Measurements from ENCODE around the gene ANKRD30A. TPM values are rescaled to one million over a fixed set of nuclear protein-coding genes. Genes with fewer than 3 reads are reported as not detected.
"Not testable (repeated sequence)": the region's sequence is repeated elsewhere in the genome, so short reads cannot be mapped to it uniquely, and the experiment has no call there.

The ANKRD30A gene
- total RNA-seq, 2 experiments from 2014 or later: not detected

- Mint-ChIP-seq H3K27ac (no peak overlapping the region), H3K27me3 (no peaks in the 10 kb centered on the region), H3K4me1 (no peaks in the 10 kb centered on the region), H3K9me3 (peaks cover 36% of the 10 kb centered on the region), H3K4me3 (no peak overlapping the region), H3K36me3 (ENCODE audit: low read depth) (no peaks in the 10 kb centered on the region)
- no peak for DNase-seq
- ChIA-PET POLR2A (no interaction called here), CTCF (no interaction called here)
Observed at GRCh38 chr10:37285063-37285462, 159.7 kb downstream of the ANKRD30A start.

GRCh38 chr10:37289833-37290464 lies 164.6 kb downstream of the ANKRD30A start:
- ChIA-PET POLR2A (no interaction called here), CTCF (no interaction called here)
- Mint-ChIP-seq H3K27ac (no peak overlapping the region), H3K9me3 (peaks cover 24% of the 10 kb centered on the region), H3K4me3 (no peak overlapping the region), H3K36me3 (ENCODE audit: low read depth) (no peaks in the 10 kb centered on the region), H3K27me3 (no peaks in the 10 kb centered on the region), H3K4me1 (no peaks in the 10 kb centered on the region)
- DNase-seq: no peak

GRCh38 chr10:37301271-37301670 lies 175.9 kb downstream of the ANKRD30A start:
- POLR2A ChIA-PET: no interaction called here
- no peaks in the 10 kb centered on the region for H3K4me1 Mint-ChIP-seq

GRCh38 chr10:37304036-37304435 lies 178.6 kb downstream of the ANKRD30A start:
- H3K27me3 Mint-ChIP-seq: no peaks in the 10 kb centered on the region
- ChIA-PET CTCF (no interaction called here), POLR2A (no interaction called here)
- DNase-seq: no peak
- H3K9me3 Mint-ChIP-seq: peaks cover 8% of the 10 kb centered on the region
- H3K27ac Mint-ChIP-seq: no peak overlapping the region
- no peaks in the 10 kb centered on the region for H3K4me1 Mint-ChIP-seq
- no peaks in the 10 kb centered on the region for H3K36me3 Mint-ChIP-seq (ENCODE audit: low read depth)
- no peak overlapping the region for H3K4me3 Mint-ChIP-seq

More at GRCh38 chr10:37301271-37301670, 175.9 kb downstream of the ANKRD30A start:
- H3K27ac Mint-ChIP-seq: no peak overlapping the region
- no peaks in the 10 kb centered on the region for H3K27me3 Mint-ChIP-seq
- CTCF ChIA-PET: no interaction called here
- no peak for DNase-seq
- H3K9me3 Mint-ChIP-seq: peaks cover 21% of the 10 kb centered on the region
- H3K36me3 Mint-ChIP-seq (ENCODE audit: low read depth): no peaks in the 10 kb centered on the region
- H3K4me3 Mint-ChIP-seq: no peak overlapping the region

- CTCF ChIA-PET: no interaction called here
- H3K4me1 Mint-ChIP-seq: no peaks in the 10 kb centered on the region
- no peaks in the 10 kb centered on the region for H3K36me3 Mint-ChIP-seq (ENCODE audit: low read depth)
- no peak overlapping the region for H3K27ac Mint-ChIP-seq
- H3K27me3 Mint-ChIP-seq: no peaks in the 10 kb centered on the region
- peaks cover 10% of the 10 kb centered on the region for H3K9me3 Mint-ChIP-seq
- POLR2A ChIA-PET: no interaction called here
- no peak overlapping the region for H3K4me3 Mint-ChIP-seq
- DNase-seq: no peak
Observed at GRCh38 chr10:37314350-37314749, 189.0 kb downstream of the ANKRD30A start.

- Mint-ChIP-seq H3K9me3 (peaks cover 13% of the 10 kb centered on the region), H3K27ac (no peak overlapping the region)
Observed at GRCh38 chr10:37314862-37315261, 189.5 kb downstream of the ANKRD30A start.

GRCh38 chr10:37344413-37344812 lies 219.0 kb downstream of the ANKRD30A start:
- Mint-ChIP-seq H3K36me3 (ENCODE audit: low read depth) (no peaks in the 10 kb centered on the region), H3K4me3 (no peak overlapping the region), H3K9me3 (peaks cover 9% of the 10 kb centered on the region), H3K4me1 (no peaks in the 10 kb centered on the region), H3K27ac (no peak overlapping the region), H3K27me3 (no peaks in the 10 kb centered on the region)
- no peak for DNase-seq
- ChIA-PET CTCF (no interaction called here), POLR2A (no interaction called here)

More at GRCh38 chr10:37314862-37315261, 189.5 kb downstream of the ANKRD30A start:
- ChIA-PET CTCF (no interaction called here), POLR2A (no interaction called here)
- no peaks in the 10 kb centered on the region for H3K4me1 Mint-ChIP-seq
- H3K4me3 Mint-ChIP-seq: no peak overlapping the region
- H3K27me3 Mint-ChIP-seq: no peaks in the 10 kb centered on the region
- no peaks in the 10 kb centered on the region for H3K36me3 Mint-ChIP-seq (ENCODE audit: low read depth)
- no peak for DNase-seq

- DNase-seq: no peak
- ChIA-PET POLR2A (no interaction called here), CTCF (interaction anchor here (0.7 kb wide), 1 partner anchor 10 kb away, joined by 3 read pairs; no protein-coding TSS in a partner anchor)
- Mint-ChIP-seq H3K27me3 (no peaks in the 10 kb centered on the region), H3K4me1 (no peaks in the 10 kb centered on the region), H3K9me3 (peaks cover 30% of the 10 kb centered on the region), H3K36me3 (ENCODE audit: low read depth) (no peaks in the 10 kb centered on the region), H3K4me3 (no peak overlapping the region), H3K27ac (no peak overlapping the region)
Observed at GRCh38 chr10:37379991-37380390, 254.6 kb downstream of the ANKRD30A start.

- no peaks in the 10 kb centered on the region for H3K4me1 Mint-ChIP-seq
- H3K27ac Mint-ChIP-seq: no peak overlapping the region
- H3K27me3 Mint-ChIP-seq: no peaks in the 10 kb centered on the region
- H3K9me3 Mint-ChIP-seq: peaks cover 34% of the 10 kb centered on the region
- DNase-seq: no peak
- ChIA-PET CTCF (no interaction called here), POLR2A (no interaction called here)
- no peak overlapping the region for H3K4me3 Mint-ChIP-seq
- H3K36me3 Mint-ChIP-seq (ENCODE audit: low read depth): no peaks in the 10 kb centered on the region
Observed at GRCh38 chr10:37381271-37381670, 255.9 kb downstream of the ANKRD30A start.

- H3K36me3 Mint-ChIP-seq (ENCODE audit: low read depth): no peaks in the 10 kb centered on the region
- ChIA-PET CTCF (no interaction called here), POLR2A (no interaction called here)
- no peak overlapping the region for H3K4me3 Mint-ChIP-seq
- H3K27ac Mint-ChIP-seq: no peak overlapping the region
- H3K27me3 Mint-ChIP-seq: no peaks in the 10 kb centered on the region
- H3K4me1 Mint-ChIP-seq: no peaks in the 10 kb centered on the region
- peaks cover 33% of the 10 kb centered on the region for H3K9me3 Mint-ChIP-seq
- DNase-seq: no peak
Observed at GRCh38 chr10:37384923-37385322, 259.5 kb downstream of the ANKRD30A start.

- Mint-ChIP-seq H3K9me3 (peaks cover 20% of the 10 kb centered on the region), H3K36me3 (ENCODE audit: low read depth) (no peaks in the 10 kb centered on the region), H3K27ac (no peak overlapping the region), H3K27me3 (no peaks in the 10 kb centered on the region), H3K4me1 (no peaks in the 10 kb centered on the region), H3K4me3 (no peak overlapping the region)
- POLR2A ChIA-PET: no interaction called here
- DNase-seq: no peak
- CTCF ChIA-PET: no interaction called here
Observed at GRCh38 chr10:37390926-37391325, 265.5 kb downstream of the ANKRD30A start.

GRCh38 chr10:37400774-37401173 lies 275.4 kb downstream of the ANKRD30A start:
- H3K27ac Mint-ChIP-seq; CTCF ChIA-PET; H3K36me3 Mint-ChIP-seq (ENCODE audit: low read depth); H3K4me3 Mint-ChIP-seq; H3K27me3 Mint-ChIP-seq; POLR2A ChIA-PET; H3K4me1 Mint-ChIP-seq; DNase-seq: not testable (repeated sequence)
- peaks cover 33% of the 10 kb centered on the region for H3K9me3 Mint-ChIP-seq

- CTCF ChIA-PET: no interaction called here
- no peak for DNase-seq
- no peaks in the 10 kb centered on the region for H3K36me3 Mint-ChIP-seq (ENCODE audit: low read depth)
- H3K27me3 Mint-ChIP-seq: no peaks in the 10 kb centered on the region
- H3K9me3 Mint-ChIP-seq: peaks cover 35% of the 10 kb centered on the region
- no peak overlapping the region for H3K27ac Mint-ChIP-seq
- no peaks in the 10 kb centered on the region for H3K4me1 Mint-ChIP-seq
- no peak overlapping the region for H3K4me3 Mint-ChIP-seq
- POLR2A ChIA-PET: no interaction called here
Observed at GRCh38 chr10:37401225-37401624, 275.8 kb downstream of the ANKRD30A start.

GRCh38 chr10:37403776-37404175 lies 278.4 kb downstream of the ANKRD30A start:
- Mint-ChIP-seq H3K27me3 (no peaks in the 10 kb centered on the region), H3K27ac (no peak overlapping the region), H3K4me1 (no peaks in the 10 kb centered on the region), H3K9me3 (peaks cover 28% of the 10 kb centered on the region), H3K4me3 (no peak overlapping the region), H3K36me3 (ENCODE audit: low read depth) (no peaks in the 10 kb centered on the region)
- no peak for DNase-seq
- ChIA-PET POLR2A (no interaction called here), CTCF (no interaction called here)

Measured in activated CD4-positive, alpha-beta T cell treated with anti-CD3 and anti-CD28 coated beads, Interleukin-2, amount 10 ng/mL, durations not matched to agents 7 days and 5 days (primary cell).